ENCODE data around the gene PARP12. TPM values are rescaled to one million over a fixed set of nuclear protein-coding genes. Genes with fewer than 3 reads are reported as not detected.
A peak's percentile ranks its signal among the peaks of the same experiment; 100 is the strongest.

The PARP12 gene
- total and polyA plus RNA-seq, 9 of the 15 experiments (the other 6 are each of a cell fraction or from before 2014, with no cell fraction given): 4.6 to 40.4 (median 23.5) TPM

- TF ChIP-seq PYGO2 (tag; IDR thresholded peaks at IDR 0.05) (no peak), CREB5 (CRISPR knock-in tag; IDR thresholded peaks at IDR 0.05) (no peak), MXI1 (IDR thresholded peaks at IDR 0.05; ENCODE audit: low read depth, low read length) (no peak), L3MBTL2 (IDR thresholded peaks at IDR 0.05) (peak; percentile 58), ZFP91 (CRISPR knock-in tag; IDR thresholded peaks at IDR 0.05) (no peak), E4F1 (CRISPR knock-in tag; IDR thresholded peaks at IDR 0.05; ENCODE audit: borderline replicate concordance) (no peak), MYC (IDR thresholded peaks at IDR 0.05; ENCODE audit: low read depth, low read length) (peak; percentile 31; the same call in 1 of the 2 replicates), MYC (CRISPR knock-in tag; IDR thresholded peaks at IDR 0.05; ENCODE audit: borderline replicate concordance, low read depth) (no peak), CBX2 (IDR thresholded peaks at IDR 0.05; ENCODE audit: insufficient read depth, low read length, poor library complexity, severe bottlenecking) (no peak), SMAD3 (CRISPR knock-in tag; conservative IDR thresholded peaks at IDR 0.05) (no peak), RCOR1 (IDR thresholded peaks at IDR 0.05; ENCODE audit: borderline replicate concordance in 1 of 2, low read depth in 2 of 2, low read length in 2 of 2) (peak in 1 of 2 experiments; percentile 55; a peak in 1 of 4 replicates), USF2 (CRISPR knock-in tag; IDR thresholded peaks at IDR 0.05) (peak; percentile 25; the same call in 1 of the 2 replicates), SRF (CRISPR knock-in tag; IDR thresholded peaks at IDR 0.05) (no peak; a peak in 1 of 4 replicates), CTCFL (IDR thresholded peaks at IDR 0.05; ENCODE audit: borderline replicate concordance, insufficient read depth, low read depth, low read length, poor library complexity, severe bottlenecking) (peak; percentile 88), CBFA2T3 (IDR thresholded peaks at IDR 0.05) (peak; percentile 74), TCF3 (CRISPR knock-in tag; IDR thresholded peaks at IDR 0.05) (peak; percentile 69), HOXB6 (CRISPR knock-in tag; IDR thresholded peaks at IDR 0.05; ENCODE audit: borderline replicate concordance) (no peak)
Measured at GRCh38 chr7:140005754-140006503, 56.8 kb downstream of the PARP12 start (continued).

All from K562 (cell line).